Measurements from ENCODE around the gene TBXAS1. TPM values are rescaled to one million over a fixed set of nuclear protein-coding genes. Genes with fewer than 3 reads are reported as not detected.

The TBXAS1 gene
- total and polyA plus RNA-seq, 2 experiments from 2014 or later = 1.3 TPM; not detected in 1

- no peak overlapping the region for H3K4me2 ChIP-seq
- no peak overlapping the region for H3K4me3 ChIP-seq
- no peaks in the 10 kb centered on the region for H4K20me1 ChIP-seq (replicated peaks; ENCODE audit: insufficient read depth)
- H3K9me2 ChIP-seq (ENCODE audit: insufficient read depth) = no peaks in the 10 kb centered on the region
- H3K27me3 ChIP-seq (ENCODE audit: insufficient read depth) = no peaks in the 10 kb centered on the region
- DNase-seq (ENCODE audit: low spot score) (no peak), ATAC-seq (no peak)
- H2AFZ ChIP-seq = no peak overlapping the region
- Mint-ChIP-seq H3K36me3 (ENCODE audit: low read depth) (no peaks in the 10 kb centered on the region), H3K4me3 (no peak overlapping the region), H3K9me3 (no peaks in the 10 kb centered on the region), H3K27ac (no peak overlapping the region), H3K4me1 (peaks cover 17% of the 10 kb centered on the region), H3K27me3 (ENCODE audit: insufficient read depth, low read depth, poor library complexity) (peaks cover 11% of the 10 kb centered on the region)
- no peaks in the 10 kb centered on the region for H3K36me3 ChIP-seq (ENCODE audit: insufficient read depth)
- H3K79me2 ChIP-seq (replicated peaks; ENCODE audit: insufficient read depth) = no peaks in the 10 kb centered on the region
- no peaks in the 10 kb centered on the region for H3F3A ChIP-seq (replicated peaks; ENCODE audit: low read depth)
- H3K27ac ChIP-seq (ENCODE audit: low read depth) = no peak overlapping the region
- no peak for TF ChIP-seq JUNB (IDR thresholded peaks at IDR 0.05; ENCODE audit: unreplicated experiment)
- TF ChIP-seq ZNF331 (CRISPR knock-in tag; IDR thresholded peaks at IDR 0.05; ENCODE audit: low read depth) = no peak
- no peak for TF ChIP-seq EZH2phosphoT487 (IDR thresholded peaks at IDR 0.05; ENCODE audit: unreplicated experiment)
- TF ChIP-seq NANOG (IDR thresholded peaks at IDR 0.05; ENCODE audit: borderline replicate concordance) = no peak
- no peak for TF ChIP-seq ZNF462 (CRISPR knock-in tag; IDR thresholded peaks at IDR 0.05)
- TF ChIP-seq POLR2AphosphoS5 (IDR thresholded peaks at IDR 0.05; ENCODE audit: low read depth) = no peak
- no peak for TF ChIP-seq STAT1 (IDR thresholded peaks at IDR 0.05; ENCODE audit: unreplicated experiment)
- TF ChIP-seq ETS1 (IDR thresholded peaks at IDR 0.05) = no peak
- H3K4me1 ChIP-seq (ENCODE audit: insufficient read depth) = no peaks in the 10 kb centered on the region
Measured at GRCh38 chr7:140009735-140010134, 180.7 kb downstream of the TBXAS1 start.
